GM20000 (cell line): ENCODE measurements around the gene SMO.

Experiments used
- DNase-seq: peaks from one replicate; pipeline ENCODE4 v3.0.0; 2012; ENCODE audit warnings: low spot score
- CTCF ChIP-seq: IDR thresholded peaks from 2 replicates; pipeline ENCODE4 v1.5.1; 2012; ENCODE audit warnings: mild to moderate bottlenecking, control low read depth; ENCODE audit errors: extremely low read depth, missing control alignments

SMO gene

GRCh38 chr7:129189661-129190310, 1.4 kb downstream of the SMO start:
- no peak for TF ChIP-seq CTCF
- no peak for DNase-seq

GRCh38 chr7:129191272-129191671, 2.8 kb downstream of the SMO start:
- DNase-seq = no peak
- no peak for TF ChIP-seq CTCF

- no peak for TF ChIP-seq CTCF
- no peak for DNase-seq
These were observed 5.5 kb downstream of the SMO start for GRCh38 chr7:129193892-129194291.

- TF ChIP-seq CTCF = no peak
- DNase-seq = no peak
These were observed 9.3 kb downstream of the SMO start for GRCh38 chr7:129197771-129198170.

- TF ChIP-seq CTCF = no peak
- no peak for DNase-seq
These were observed 11.0 kb downstream of the SMO start for GRCh38 chr7:129199406-129199805.

GRCh38 chr7:129202058-129202777, 13.8 kb downstream of the SMO start:
- no peak for TF ChIP-seq CTCF
- no peak for DNase-seq

- no peak for TF ChIP-seq CTCF
- DNase-seq = no peak
These were observed 14.8 kb downstream of the SMO start for GRCh38 chr7:129203050-129203741.
